Stimulated activated CD8-positive, alpha-beta memory T cell treated with anti-CD3 and anti-CD28 coated beads, Interleukin-15, amount 100 ng/mL, for 48 hours (primary cell): ENCODE results near the gene STT3B.

Experiments
- DNase-seq, 2 donors: peaks; one replicate each; pipeline ENCODE4 v3.0.0-alpha.2; 2020; ENCODE audit warnings: low read depth in 2 of 2

The STT3B gene

GRCh38 chr3:31551646-31552045, 18.9 kb downstream of the STT3B start:
- no peak for DNase-seq

DNA sequence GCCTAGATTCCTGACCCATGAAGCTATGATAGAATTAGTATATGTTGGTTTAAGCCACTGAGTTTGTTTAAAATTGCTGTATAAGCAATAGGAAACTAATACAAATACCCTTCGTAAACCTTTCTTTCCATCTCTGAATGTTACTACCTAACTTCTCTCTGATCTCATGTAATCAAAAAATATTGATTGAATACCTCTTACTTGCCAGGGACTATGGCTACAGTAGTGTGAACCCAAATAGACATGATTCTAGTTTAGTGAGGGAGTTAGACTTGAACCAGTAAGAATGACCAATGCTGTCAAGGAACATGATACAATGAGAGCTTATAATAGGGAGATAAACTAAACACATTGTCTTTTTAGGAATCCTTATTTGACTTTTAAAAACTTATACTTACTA, 19.4 kb downstream of the STT3B start:
- DNase-seq, result no peak

DNA sequence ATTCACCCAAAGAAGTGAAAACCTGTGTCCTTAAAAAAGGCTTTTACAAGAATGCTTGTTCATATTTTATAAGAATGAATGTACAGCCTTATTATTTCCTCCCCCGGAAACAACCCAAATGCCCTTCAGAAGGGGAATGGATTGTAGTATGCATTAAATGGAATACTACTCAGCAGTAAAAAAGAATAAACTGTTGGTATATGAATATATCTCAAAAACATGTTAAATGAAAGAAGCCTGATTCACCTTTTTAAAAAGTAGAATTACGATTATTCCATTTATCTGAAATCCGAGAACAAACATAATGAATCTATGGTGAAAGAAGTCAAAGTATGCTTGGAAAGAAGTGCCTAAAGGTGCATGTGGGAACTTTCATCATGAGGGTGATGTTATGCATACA, 20.5 kb downstream of the STT3B start:
- DNase-seq, result no peak

DNA sequence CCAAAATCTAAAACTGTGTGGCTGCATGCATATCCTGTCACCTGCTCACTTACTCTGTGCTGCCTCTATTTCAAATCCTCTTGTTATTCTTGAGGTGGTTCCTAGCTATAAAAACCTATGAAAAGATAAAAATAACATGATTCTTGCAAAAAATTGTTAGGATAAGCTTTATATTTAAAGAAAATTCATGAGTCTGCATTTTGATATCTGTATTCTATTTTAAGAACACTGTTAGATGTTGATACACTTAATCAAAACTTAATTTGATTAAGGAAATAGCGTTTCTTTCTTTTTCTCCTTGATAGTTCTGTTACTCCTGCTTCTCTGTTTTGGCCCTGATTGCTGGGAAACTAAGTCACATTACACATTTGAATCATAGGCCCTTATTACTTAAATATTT, 22.5 kb downstream of the STT3B start:
- no peak for DNase-seq

- DNase-seq, result no peak
These were observed 27.3 kb downstream of the STT3B start for GRCh38 chr3:31559872-31560534.

GRCh38 chr3:31561891-31562290, 29.2 kb downstream of the STT3B start:
- no peak for DNase-seq

DNA sequence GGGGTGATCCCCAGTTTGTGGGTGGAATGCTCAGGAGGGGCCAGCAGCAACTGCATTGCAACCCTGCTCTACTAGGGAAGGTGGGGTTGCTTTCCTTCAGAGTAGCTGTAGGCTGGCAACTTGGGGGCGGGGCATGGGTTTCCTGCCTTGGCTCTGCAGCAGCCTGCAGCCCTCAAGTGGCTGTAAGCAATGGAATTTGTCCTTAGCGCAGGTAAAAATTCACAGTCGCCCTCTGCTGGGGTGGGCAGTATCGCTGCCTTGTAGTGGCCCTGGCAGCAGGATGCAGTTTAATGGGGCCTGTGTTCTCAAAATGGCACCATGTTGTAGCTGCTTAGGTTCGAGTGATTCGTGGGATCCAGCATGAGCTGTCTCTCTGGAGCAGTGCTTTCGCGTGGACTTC, 29.8 kb downstream of the STT3B start:
- no peak for DNase-seq

GRCh38 chr3:31565288-31565687, 32.6 kb downstream of the STT3B start:
- DNase-seq, result no peak

- no peak for DNase-seq
These were observed 34.3 kb downstream of the STT3B start for GRCh38 chr3:31567036-31567435.

DNA sequence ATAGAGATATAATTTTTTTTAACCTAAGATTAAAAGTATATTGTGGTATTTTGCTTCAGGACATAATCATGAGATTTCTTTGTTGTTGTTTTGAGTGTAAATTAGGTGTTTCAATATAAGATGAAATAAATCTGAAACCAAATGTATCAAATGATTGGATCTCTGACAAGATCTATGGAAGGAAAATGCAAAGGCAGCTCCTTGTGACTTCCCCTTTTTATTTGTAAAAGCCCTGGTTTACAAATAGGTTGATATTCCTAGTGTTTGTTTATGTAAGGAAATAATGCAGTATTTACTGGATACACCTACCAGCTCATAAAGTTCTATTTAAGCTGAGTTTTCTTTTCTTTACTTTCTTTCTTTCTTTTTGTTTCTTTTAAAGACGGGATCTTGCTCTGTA, 35.9 kb downstream of the STT3B start:
- DNase-seq, result no peak

DNA sequence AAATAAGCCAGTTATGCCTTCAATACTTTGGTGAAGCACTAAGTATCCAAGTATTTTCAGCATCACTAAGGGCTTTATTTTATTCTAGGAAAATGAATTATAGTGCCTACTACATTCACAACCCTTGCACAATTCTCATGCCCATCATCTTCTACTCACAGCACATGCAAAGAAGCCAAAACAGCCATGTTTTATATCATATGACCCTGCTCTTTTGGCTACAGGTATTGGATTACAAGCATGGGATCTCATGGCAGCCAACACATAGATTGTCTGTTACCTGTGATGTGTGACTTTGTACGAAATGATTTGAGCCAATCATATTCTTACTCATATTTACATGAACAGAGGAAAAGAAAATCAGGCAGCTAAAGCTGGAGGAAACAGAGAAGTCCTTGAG, 38.6 kb downstream of the STT3B start:
- no peak for DNase-seq

DNA sequence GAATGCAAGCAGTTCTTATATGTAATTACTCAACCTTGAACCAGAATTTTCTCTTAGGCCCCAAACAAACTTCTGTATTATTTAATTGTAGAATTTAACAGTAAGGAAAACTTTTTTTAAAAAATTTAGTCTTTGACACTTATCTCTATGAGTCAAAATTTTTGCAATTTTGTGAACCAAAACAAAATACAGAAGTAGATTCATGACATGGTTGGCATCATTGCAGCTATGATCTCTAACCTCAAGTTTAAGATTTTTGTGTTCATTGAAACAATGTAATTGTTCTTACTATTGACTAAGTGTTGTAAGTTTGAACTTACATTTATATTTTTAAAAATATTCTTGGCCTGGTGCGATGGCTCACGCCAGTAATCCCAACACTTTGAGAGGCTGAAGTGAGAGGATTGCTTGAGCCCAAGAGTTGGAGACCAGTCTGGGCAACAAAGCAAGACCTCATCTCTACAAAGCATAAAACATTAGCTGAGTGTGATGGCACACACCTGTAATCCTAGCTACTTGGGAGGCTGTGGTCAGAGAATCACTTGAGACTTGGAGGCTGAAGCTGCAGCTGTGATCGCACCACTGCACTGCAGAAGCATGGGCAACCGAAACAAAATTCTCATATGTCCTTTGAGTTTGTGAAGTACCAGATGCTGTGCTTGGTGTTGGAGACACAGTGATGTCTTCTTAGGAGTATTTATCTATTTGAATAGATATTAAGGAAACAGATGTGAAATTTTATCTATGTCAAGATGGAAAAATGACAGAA, 39.7 kb downstream of the STT3B start:
- no peak for DNase-seq

DNA sequence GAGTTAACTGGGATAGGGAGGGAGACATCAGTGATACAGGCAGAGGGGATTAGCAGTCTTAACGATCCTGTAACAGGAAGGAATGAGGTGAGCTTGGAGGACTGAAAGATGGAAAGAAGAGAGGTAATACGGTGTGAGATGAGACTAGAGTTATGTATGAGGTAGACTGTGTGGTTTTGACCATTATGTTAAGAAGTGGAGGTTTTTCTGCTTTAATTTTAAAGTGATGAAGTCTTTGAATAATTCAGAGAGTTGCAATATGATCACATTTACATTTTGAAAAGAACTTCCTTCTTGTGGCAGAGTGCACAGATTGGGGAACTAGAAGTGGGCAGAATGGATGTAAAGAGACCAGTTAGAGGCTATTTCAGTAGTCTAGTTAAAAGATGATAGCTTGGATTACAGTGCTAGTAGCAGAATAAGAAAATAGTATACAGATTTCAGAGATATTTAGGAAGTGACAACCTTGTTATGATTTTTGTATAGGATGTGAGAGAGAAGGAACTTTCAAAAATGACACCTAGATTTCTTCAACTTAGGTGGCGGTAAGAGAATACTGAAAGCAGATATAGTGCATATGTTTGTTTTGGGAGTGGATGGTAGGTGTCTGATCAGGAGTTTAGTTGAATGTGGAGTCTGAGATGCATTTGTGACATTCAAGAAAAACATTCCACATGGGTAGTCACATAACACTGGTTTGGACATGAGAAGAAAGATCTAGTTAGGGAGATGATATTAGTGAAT, 40.5 kb downstream of the STT3B start:
- DNase-seq, result no peak

DNA sequence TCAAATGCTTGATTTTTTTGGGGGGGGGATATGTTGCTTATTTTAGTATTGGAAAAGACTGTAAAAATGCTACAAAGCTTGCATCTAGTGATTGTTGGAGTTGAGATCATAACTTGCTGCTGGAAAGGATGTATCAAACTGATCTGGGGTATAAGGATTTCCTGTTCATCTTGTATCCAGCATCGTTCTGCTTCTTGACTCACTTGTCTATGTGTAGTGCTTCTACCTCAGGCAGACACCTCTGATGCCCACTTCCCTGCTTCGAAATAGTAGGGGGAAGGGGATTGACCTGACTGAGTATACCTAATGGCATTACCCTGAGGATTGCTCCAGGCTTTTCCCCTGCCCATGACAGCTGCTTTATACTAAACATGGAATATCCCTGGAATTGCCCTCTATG, 42.7 kb downstream of the STT3B start:
- no peak for DNase-seq

DNA sequence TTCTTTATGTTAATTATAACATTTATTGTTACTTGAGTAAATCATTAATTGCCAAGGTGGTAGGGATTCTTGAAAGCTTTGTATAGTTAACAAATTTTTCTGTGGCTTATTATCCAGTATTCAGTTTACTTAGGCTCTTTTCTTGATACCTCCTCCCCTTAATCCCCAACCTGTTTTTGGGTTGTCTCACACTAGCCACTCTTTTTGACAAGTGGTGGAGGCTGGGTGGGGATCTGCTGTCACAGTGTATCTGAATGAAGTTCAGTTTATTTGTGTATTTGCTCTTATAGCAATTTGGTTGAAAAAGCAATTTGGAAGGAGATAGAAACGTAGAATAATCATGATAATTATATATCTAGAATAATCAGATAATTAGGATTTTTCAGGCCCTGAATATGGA, 43.8 kb downstream of the STT3B start:
- no peak for DNase-seq

DNA sequence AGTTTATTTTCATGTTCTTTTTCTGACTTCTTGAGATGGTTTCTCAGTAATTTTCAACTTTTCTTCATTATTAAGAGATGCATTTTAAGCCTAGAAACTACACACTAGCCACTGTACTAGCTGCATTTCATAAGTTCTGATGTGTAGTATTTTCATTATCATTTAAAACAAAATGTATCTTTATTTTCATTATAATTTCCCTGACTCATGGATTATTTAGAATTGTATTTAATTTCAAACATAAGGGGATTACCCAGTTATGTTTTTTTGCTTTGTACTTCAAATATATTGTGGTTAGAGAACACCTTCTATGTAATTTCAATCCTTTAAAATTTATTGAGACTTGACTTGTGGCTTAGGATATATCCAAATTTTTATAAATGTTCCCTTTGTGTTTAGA, 44.5 kb downstream of the STT3B start:
- no peak for DNase-seq

DNA sequence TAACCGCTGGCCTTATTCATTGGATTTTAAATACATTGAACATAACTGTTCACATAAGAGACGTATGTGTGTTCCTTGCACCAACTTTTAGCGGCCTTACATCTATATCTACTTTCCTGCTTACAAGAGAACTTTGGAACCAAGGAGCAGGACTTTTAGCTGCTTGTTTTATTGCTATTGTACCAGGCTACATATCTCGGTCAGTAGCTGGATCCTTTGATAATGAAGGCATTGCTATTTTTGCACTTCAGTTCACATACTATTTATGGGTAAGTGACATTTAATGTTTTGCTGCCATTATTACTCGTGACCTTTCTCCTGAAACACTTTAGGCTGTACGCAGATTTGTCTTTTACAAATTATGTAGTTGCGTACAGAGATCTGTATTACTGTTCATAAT, 47.1 kb downstream of the STT3B start:
- no peak for DNase-seq

GRCh38 chr3:31580645-31581044, 47.9 kb downstream of the STT3B start:
- DNase-seq, result no peak

- no peak for DNase-seq
These were observed 48.9 kb downstream of the STT3B start for GRCh38 chr3:31581660-31582059.

GRCh38 chr3:31589228-31589627, 56.5 kb downstream of the STT3B start:
- no peak for DNase-seq

DNA sequence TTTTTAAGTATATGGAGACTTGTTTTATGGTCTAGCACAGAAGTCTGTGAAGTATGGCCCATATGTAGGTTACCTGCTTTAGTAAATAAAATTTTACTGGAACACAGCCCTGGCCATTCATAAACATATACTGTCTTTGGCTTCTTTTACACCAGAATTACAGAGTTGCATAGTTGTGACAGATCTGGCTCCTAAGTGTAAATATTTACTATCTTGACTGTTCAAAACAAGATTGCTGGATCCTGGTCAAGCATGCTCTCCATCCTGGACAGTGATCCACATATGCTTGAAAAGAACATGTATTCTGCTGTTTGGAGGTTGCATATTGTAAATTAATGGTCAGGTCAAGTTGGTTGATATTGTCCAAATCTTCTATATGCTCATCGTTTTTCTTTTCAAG, 57.9 kb downstream of the STT3B start:
- DNase-seq, result no peak

GRCh38 chr3:31592764-31593163, 60.0 kb downstream of the STT3B start:
- no peak for DNase-seq

- no peak for DNase-seq
These were observed 63.5 kb downstream of the STT3B start for GRCh38 chr3:31596176-31596575.
